B cell (primary cell): ENCODE results near the gene LRRC10B. TPM values are rescaled to one million over a fixed set of nuclear protein-coding genes. Genes with fewer than 3 reads are reported as not detected.

Source experiments
- ATAC-seq: fragments of 200-7000 bp; cut with Tn5 transposase; one replicate; pipeline ENCODE4 v1.10.0; 2021; ENCODE audit warnings: low read depth, mild to moderate bottlenecking, moderate number of reproducible peaks, moderate library complexity
- CTCF ChIA-PET: fragments of 350-600 bp; sonication (Branson Sonifier 250); formaldehyde crosslinking; loops from one replicate; lab custom pipeline; 2021; ENCODE audit warnings: antibody characterized with exemption, inconsistent platforms; lab: Charles Lee
- POLR2A ChIA-PET: fragments of 350-600 bp; sonication (Branson Sonifier 250); formaldehyde crosslinking; loops from one replicate; lab custom pipeline; 2021; ENCODE audit warnings: antibody characterized with exemption; lab: Charles Lee
- DNase-seq: peaks from one replicate; pipeline ENCODE4 v3.0.0; 2013
- H2AFZ ChIP-seq: 2 replicates; pipeline ENCODE4 v1.6.1; 2012; ENCODE audit warnings: mild to moderate bottlenecking, low read depth, low read length; ENCODE audit not compliant: insufficient read depth, poor library complexity, severe bottlenecking
- H3K27ac ChIP-seq, 2 donors: 1 replicate in 1 of 2; 2 replicates in 1 of 2; pipeline ENCODE4 v1.5.1; 2012 to 2013; ENCODE audit warnings: low read length in 2 of 2, mild to moderate bottlenecking in 2 of 2, moderate library complexity in 1 of 2
- H3K27me3 ChIP-seq, 4 experiments: fragments of 200-600 bp in 1 of 4; sonication (generic) in 1 of 4; replicated peaks in 1 of 4; 1 replicate in 2 of 4; 2 replicates in 2 of 4; pipeline versions ENCODE4 v1.6.1 to v1.7.0; 2013 to 2016; ENCODE audit warnings: low read length in 3 of 4, mild to moderate bottlenecking in 2 of 4, mixed read lengths in 1 of 4, moderate library complexity in 1 of 4; ENCODE audit not compliant: insufficient read depth in 4 of 4, control insufficient read depth in 3 of 4; ENCODE audit errors: control extremely low read depth in 1 of 4
- H3K36me3 ChIP-seq, 2 experiments: replicated peaks in 1 of 2; 1 replicate in 1 of 2; 2 replicates in 1 of 2; pipeline versions ENCODE4 v1.6.1 to v1.7.1; 2013; ENCODE audit warnings: low read length in 1 of 2; ENCODE audit not compliant: insufficient read depth in 2 of 2, control insufficient read depth in 1 of 2; ENCODE audit errors: control extremely low read depth in 1 of 2, extremely low read depth in 1 of 2
- H3K4me1 ChIP-seq, 2 donors: fragments of 200-600 bp in 1 of 2; sonication (generic) in 1 of 2; 1 replicate in 1 of 2; 2 replicates in 1 of 2; pipeline versions ENCODE4 v1.5.1 to v1.6.1; 2013 to 2017; ENCODE audit warnings: low read length in 2 of 2; ENCODE audit not compliant: control insufficient read depth in 2 of 2, insufficient read depth in 2 of 2
- H3K4me2 ChIP-seq: replicated peaks from 2 replicates; pipeline ENCODE3; 2012; ENCODE audit warnings: mild to moderate bottlenecking, low read depth, low read length; ENCODE audit not compliant: poor library complexity, severe bottlenecking
- H3K4me3 ChIP-seq, 5 experiments: fragments of 200-600 bp in 1 of 5; sonication (generic) in 1 of 5; 1 replicate in 3 of 5; 2 replicates in 2 of 5; pipeline versions ENCODE4 v1.5.1 to v1.7.0; 2011 to 2016; ENCODE audit warnings: low read length in 4 of 5, mild to moderate bottlenecking in 4 of 5, low read depth in 2 of 5, control low read depth in 1 of 5, moderate library complexity in 1 of 5; ENCODE audit not compliant: insufficient read depth in 1 of 5; ENCODE audit errors: control extremely low read depth in 1 of 5, extremely low read depth in 1 of 5
- H3K79me2 ChIP-seq: fragments of 200-600 bp; sonication (generic); one replicate; pipeline ENCODE4 v1.6.0; 2016; ENCODE audit warnings: low read length; ENCODE audit not compliant: control insufficient read depth, insufficient read depth
- H3K9ac ChIP-seq: fragments of 200-600 bp; sonication (generic); 2 replicates; pipeline ENCODE4 v1.6.1; 2017; ENCODE audit warnings: mild to moderate bottlenecking, low read length, moderate library complexity
- H3K9me3 ChIP-seq, 3 donors: one replicate each; pipeline versions ENCODE4 v1.6.1 to v1.7.1; 2013; ENCODE audit warnings: low read length in 2 of 3; ENCODE audit not compliant: control insufficient read depth in 2 of 3, insufficient read depth in 1 of 3; ENCODE audit errors: control extremely low read depth in 1 of 3
- H4K20me1 ChIP-seq: 2 replicates; pipeline ENCODE4 v1.6.0; 2012; ENCODE audit warnings: mild to moderate bottlenecking, low read length; ENCODE audit not compliant: insufficient read depth, control insufficient read depth, poor library complexity, severe bottlenecking
- H3K27ac Mint-ChIP-seq: one replicate; pipeline ENCODE4 v1.8.0; 2021; ENCODE audit warnings: mixed read lengths
- H3K27me3 Mint-ChIP-seq: one replicate; pipeline ENCODE4 v1.8.0; 2021; ENCODE audit warnings: mixed read lengths
- H3K4me1 Mint-ChIP-seq: one replicate; pipeline ENCODE4 v1.8.0; 2021; ENCODE audit warnings: mixed read lengths
- H3K4me3 Mint-ChIP-seq: one replicate; pipeline ENCODE4 v1.8.0; 2021; ENCODE audit warnings: mixed read lengths
- H3K9me3 Mint-ChIP-seq: one replicate; pipeline ENCODE4 v1.8.0; 2022; ENCODE audit warnings: mixed read lengths; ENCODE audit not compliant: insufficient read depth
- CTCF ChIP-seq: fragments of 200-600 bp; IDR thresholded peaks from one replicate; pipeline ENCODE4 v1.8.0; 2022; ENCODE audit warnings: antibody characterized with exemption, mild to moderate bottlenecking
- EZH2 ChIP-seq: IDR thresholded peaks from 2 replicates; pipeline ENCODE4 v1.6.1; 2012; ENCODE audit warnings: borderline replicate concordance, low read depth, mild to moderate bottlenecking, moderate library complexity, low read length; ENCODE audit not compliant: insufficient read depth, poor library complexity, severe bottlenecking
- WGBS: methylation state at CpG from one replicate; pipeline ENCODE4 v1.1.5; 2013; ENCODE audit warnings: missing lambda C conversion rate; ENCODE audit not compliant: insufficient coverage; 5-methylcytosine and 5-hydroxymethylcytosine counted together
- intact Hi-C: fragments of 100-400 bp; cut with micrococcal nuclease; formaldehyde crosslinking; loops from one replicate; pipeline ENCODE4 v1.10.0; 2022
- polyA plus RNA-seq: library from polyadenylated mRNA; depleted of rRNA; stranded (reverse); fragments of >200 nt; gene quantifications from 2 replicates; pipeline ENCODE4 v1.2.3, GENCODE V29; 2012
- total RNA-seq, 2 donors: library from RNA; stranded (reverse); fragments of 120-200 nt in 1 of 2; gene quantifications; 1 replicate in 1 of 2; 2 replicates in 1 of 2; pipeline versions ENCODE4 v1.2.3 to v1.2.4, GENCODE V29; 2013 to 2022

LRRC10B gene
- total and polyA plus RNA-seq, 2 donors (not counting 1 experiment from before 2014, with no cell fraction given), result 0.15 TPM; not detected in 1

GRCh38 chr11:61528114-61528513 lies 19.6 kb downstream of the LRRC10B start:
- CTCF ChIA-PET, result no interaction called here

More at GRCh38 chr11:61528114-61528513, 19.6 kb downstream of the LRRC10B start:
- POLR2A ChIA-PET, result no interaction called here
- Mint-ChIP-seq H3K9me3 (no peaks in the 10 kb centered on the region), H3K4me1 (no peaks in the 10 kb centered on the region), H3K27ac (no peak overlapping the region), H3K27me3 (peaks cover 32% of the 10 kb centered on the region), H3K4me3 (no peak overlapping the region)
- no peak for ATAC-seq
- Histone ChIP-seq H3K36me3 (no peaks in the 10 kb centered on the region), H3K27me3 (peaks cover 0 to 13% (median under 1%) of the 10 kb centered on the region in 4 experiments), H4K20me1 (no peaks in the 10 kb centered on the region), H3K4me2 (no peak overlapping the region), H2AFZ (no peak overlapping the region), H3K79me2 (no peaks in the 10 kb centered on the region), H3K9me3 (no peaks in the 10 kb centered on the region), H3K9ac (no peak overlapping the region), H3K4me3 (no peak overlapping the region), H3K27ac (no peak overlapping the region), H3K4me1 (no peaks in the 10 kb centered on the region)
- TF ChIP-seq CTCF, result no peak
- no peak for TF ChIP-seq EZH2
- no peak for DNase-seq
- intact Hi-C loops, result no loop called here
- WGBS, result 82% methylated on average over 7 of the region's 14 CpGs
